Measurements from ENCODE around the gene SCNN1B. TPM values are rescaled to one million over a fixed set of nuclear protein-coding genes. Genes with fewer than 3 reads are reported as not detected.

SCNN1B gene
- total and polyA plus RNA-seq, 2 of the 13 experiments (the other 11 are each of a cell fraction or from before 2014, with no cell fraction given) = not detected

GRCh38 chr16:23294260-23294659 is 7.8 kb upstream of the SCNN1B start (continued):
- TF ChIP-seq ZMYM3 (CRISPR knock-in tag; IDR thresholded peaks at IDR 0.05) (peak; percentile 28; the same call in 1 of the 2 replicates), ZBTB43 (CRISPR knock-in tag; conservative IDR thresholded peaks at IDR 0.05) (peak; percentile 79), PATZ1 (CRISPR knock-in tag; IDR thresholded peaks at IDR 0.05) (0 out of 2 replicates have a peak, but pooled peaks have one; percentile 44), ZNF572 (CRISPR knock-in tag; IDR thresholded peaks at IDR 0.05) (no peak), ZNF281 (CRISPR knock-in tag; IDR thresholded peaks at IDR 0.05; ENCODE audit: borderline replicate concordance) (0 out of 2 replicates have a peak, but pooled peaks have one; percentile 55), ZBTB3 (CRISPR knock-in tag; IDR thresholded peaks at IDR 0.05; ENCODE audit: borderline replicate concordance, low read depth) (peak; percentile 65; the same call in 1 of the 2 replicates), GFI1 (CRISPR knock-in tag; IDR thresholded peaks at IDR 0.05; ENCODE audit: borderline replicate concordance) (peak; percentile 82), ZNF746 (CRISPR knock-in tag; IDR thresholded peaks at IDR 0.05) (no peak), PHF21A (CRISPR knock-in tag; IDR thresholded peaks at IDR 0.05) (peak; percentile 63; the same call in 1 of the 2 replicates), CC2D1A (CRISPR knock-in tag; IDR thresholded peaks at IDR 0.05) (no peak), IRF2 (CRISPR knock-in tag; IDR thresholded peaks at IDR 0.05) (no peak), RARA (CRISPR knock-in tag; IDR thresholded peaks at IDR 0.05) (0 out of 2 replicates have a peak, but pooled peaks have one; percentile 7), SALL1 (CRISPR knock-in tag; IDR thresholded peaks at IDR 0.05) (peak; percentile 23; the same call in 1 of the 2 replicates), EP300 (IDR thresholded peaks at IDR 0.05; ENCODE audit: low read depth in 2 of 2, low read length in 2 of 2) (0 out of 4 replicates have a peak, but pooled peaks of 1 of the 2 experiments have one; percentile 17), EP300 (CRISPR knock-in tag; IDR thresholded peaks at IDR 0.05; ENCODE audit: borderline replicate concordance) (no peak), HNF4G (IDR thresholded peaks at IDR 0.05; ENCODE audit: borderline replicate concordance, low read depth, low read length) (peak; percentile 50; the same call in 1 of the 2 replicates), HNF4G (CRISPR knock-in tag; IDR thresholded peaks at IDR 0.05; ENCODE audit: borderline replicate concordance, low read depth) (no peak), ARID5B (CRISPR knock-in tag; IDR thresholded peaks at IDR 0.05) (peak; percentile 19; the same call in 1 of the 2 replicates), SOX5 (CRISPR knock-in tag; IDR thresholded peaks at IDR 0.05; ENCODE audit: borderline replicate concordance) (0 out of 2 replicates have a peak, but pooled peaks have one; percentile 13), TAF1 (CRISPR knock-in tag; IDR thresholded peaks at IDR 0.05) (no peak)

All from HepG2 (cell line).